Body of pancreas (tissue), 4 donors: ENCODE results near the gene OSBPL5. TPM values are rescaled to one million over a fixed set of nuclear protein-coding genes. Genes with fewer than 3 reads are reported as not detected.

Experiments
- ATAC-seq: fragments of 150-250 bp; one replicate; pipeline ENCODE4 v1.9.1; 2016
- DNase-seq, 4 donors: peaks; one replicate each; pipeline ENCODE4 v3.0.0-alpha.2; 2019
- H3K27ac ChIP-seq, 4 donors: fragments of 200-600 bp; sonication (generic); 1 replicate in 3 of 4; 2 replicates in 1 of 4; pipeline versions ENCODE4 v1.5.1 to v1.6.1; 2016 to 2019; ENCODE audit warnings: mild to moderate bottlenecking in 1 of 4, mixed read lengths in 1 of 4, moderate library complexity in 1 of 4
- H3K27me3 ChIP-seq, 2 donors: fragments of 200-600 bp; sonication (generic); one replicate each; pipeline ENCODE4 v1.6.0; 2016; ENCODE audit warnings: mild to moderate bottlenecking in 1 of 2
- H3K36me3 ChIP-seq, 2 donors: fragments of 200-600 bp; sonication (generic); replicated peaks in 1 of 2; 2 replicates each; pipeline ENCODE4 v1.5.1; 2016; ENCODE audit warnings: low read depth in 2 of 2; ENCODE audit not compliant: insufficient read depth in 1 of 2
- H3K4me1 ChIP-seq: fragments of 200-600 bp; sonication (generic); one replicate; pipeline ENCODE4 v1.6.0; 2016
- H3K4me3 ChIP-seq, 2 donors: fragments of 200-600 bp; sonication (generic); 1 replicate in 1 of 2; 2 replicates in 1 of 2; pipeline ENCODE4 v1.5.1; 2016 to 2019
- H3K9me3 ChIP-seq, 3 donors: fragments of 200-600 bp; sonication (generic); 1 replicate in 2 of 3; 2 replicates in 1 of 3; pipeline ENCODE4 v1.5.1; 2016
- POLR2A ChIP-seq, 3 donors: fragments of 450-650 bp; IDR thresholded peaks; one replicate each; pipeline ENCODE4 v1.6.1; 2016; ENCODE audit warnings: antibody characterized with exemption in 3 of 3, mild to moderate bottlenecking in 2 of 3
- WGBS, 2 donors: methylation state at CpG; one replicate each; pipeline ENCODE4 v1.1.5; 2017; 5-methylcytosine and 5-hydroxymethylcytosine counted together
- intact Hi-C: fragments of 100-400 bp; cut with DNase I; formaldehyde crosslinking; loops from one replicate; pipeline ENCODE4 v1.15.1; 2023
- total RNA-seq, 2 donors: library from RNA; depleted of rRNA; stranded (reverse); fragments of >200 nt; gene quantifications; one replicate each; pipeline ENCODE4 v1.1.0, GENCODE V29; 2016
- TF ChIP-seq, protein P1 (sequence below), 7 experiments: fragments of 450-650 bp in 4 of 7; fragments of 200-600 bp in 3 of 7; sonication (generic) in 3 of 7; IDR thresholded peaks; one replicate each; pipeline ENCODE4 v1.5.1; 2016 to 2019; ENCODE audit warnings: antibody characterized with exemption in 7 of 7

OSBPL5 gene
- total RNA-seq, 2 donors from 2014 or later, result 22.3 to 62.0 TPM

DNA sequence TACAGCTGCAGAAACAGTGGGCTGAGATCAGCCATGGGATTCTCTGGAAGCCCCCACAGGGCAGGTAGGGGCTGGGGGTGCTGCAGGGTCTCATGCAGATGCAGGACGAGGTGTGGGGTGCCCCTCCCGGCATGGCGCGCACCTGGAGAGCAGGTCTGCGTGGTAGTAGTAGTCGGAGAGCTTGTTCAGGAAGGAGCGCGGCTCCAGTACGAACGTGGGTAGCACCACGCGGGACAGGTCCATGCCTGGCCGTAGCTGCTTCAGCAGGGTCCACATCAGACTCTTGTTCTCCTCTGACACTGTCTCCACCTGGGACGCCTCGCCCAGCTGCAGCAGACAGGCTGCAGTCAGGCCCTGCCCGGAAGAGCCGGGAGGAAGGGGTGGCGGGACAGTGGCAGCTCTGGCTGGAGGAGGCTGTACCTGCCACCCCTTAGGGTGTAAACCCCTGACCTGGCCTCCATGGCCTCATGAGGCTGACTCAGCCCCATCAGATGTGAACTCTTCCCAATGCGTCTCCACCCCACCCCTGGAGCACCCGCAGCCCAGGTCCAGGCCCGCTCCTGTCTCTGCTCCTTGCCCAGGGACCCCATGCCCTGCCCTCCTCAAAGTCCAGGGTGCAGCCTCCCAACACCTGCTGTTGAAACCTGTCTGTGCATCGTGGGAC, 60.9 kb downstream of the OSBPL5 start:
- ATAC-seq (no peak), DNase-seq (no peak)
- WGBS, 2 donors, result 93% methylated on average over 17 to 22 of the region's 22 CpGs
- Histone ChIP-seq H3K27me3 (no peaks in the 10 kb centered on the region), H3K4me3 (no peak overlapping the region), H3K27ac (no peak overlapping the region), H3K4me1 (no peaks in the 10 kb centered on the region), H3K9me3 (no peaks in the 10 kb centered on the region), H3K36me3 (no peaks in the 10 kb centered on the region)
- TF ChIP-seq, protein P1, sequence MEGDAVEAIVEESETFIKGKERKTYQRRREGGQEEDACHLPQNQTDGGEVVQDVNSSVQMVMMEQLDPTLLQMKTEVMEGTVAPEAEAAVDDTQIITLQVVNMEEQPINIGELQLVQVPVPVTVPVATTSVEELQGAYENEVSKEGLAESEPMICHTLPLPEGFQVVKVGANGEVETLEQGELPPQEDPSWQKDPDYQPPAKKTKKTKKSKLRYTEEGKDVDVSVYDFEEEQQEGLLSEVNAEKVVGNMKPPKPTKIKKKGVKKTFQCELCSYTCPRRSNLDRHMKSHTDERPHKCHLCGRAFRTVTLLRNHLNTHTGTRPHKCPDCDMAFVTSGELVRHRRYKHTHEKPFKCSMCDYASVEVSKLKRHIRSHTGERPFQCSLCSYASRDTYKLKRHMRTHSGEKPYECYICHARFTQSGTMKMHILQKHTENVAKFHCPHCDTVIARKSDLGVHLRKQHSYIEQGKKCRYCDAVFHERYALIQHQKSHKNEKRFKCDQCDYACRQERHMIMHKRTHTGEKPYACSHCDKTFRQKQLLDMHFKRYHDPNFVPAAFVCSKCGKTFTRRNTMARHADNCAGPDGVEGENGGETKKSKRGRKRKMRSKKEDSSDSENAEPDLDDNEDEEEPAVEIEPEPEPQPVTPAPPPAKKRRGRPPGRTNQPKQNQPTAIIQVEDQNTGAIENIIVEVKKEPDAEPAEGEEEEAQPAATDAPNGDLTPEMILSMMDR (IDR thresholded peaks at IDR 0.05), result no peak
- TF ChIP-seq POLR2A (IDR thresholded peaks at IDR 0.05), result no peak
- intact Hi-C loops, result no loop called here

DNA sequence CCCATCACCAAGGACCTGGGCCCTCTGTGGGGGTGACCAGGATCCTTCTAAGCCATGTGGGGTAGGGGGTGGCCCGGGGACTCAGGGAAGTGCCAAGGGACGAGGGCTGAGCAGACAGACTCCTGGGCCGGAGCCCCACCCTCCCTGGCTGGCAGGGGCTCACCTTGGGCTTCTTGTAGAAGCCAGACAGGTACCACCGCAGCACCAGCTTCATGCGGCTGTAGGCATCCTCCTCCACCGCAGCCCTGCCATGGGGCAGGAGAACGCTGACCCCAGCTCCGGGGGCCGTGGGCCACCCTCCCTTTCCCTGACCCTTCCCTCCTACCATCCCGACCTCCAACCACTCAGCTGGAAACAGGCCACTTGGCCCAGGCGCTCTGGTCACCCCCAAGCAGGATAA, 62.0 kb downstream of the OSBPL5 start:
- H3K4me1 ChIP-seq, result no peaks in the 10 kb centered on the region
- no peaks in the 10 kb centered on the region for H3K9me3 ChIP-seq
- ATAC-seq (no peak), DNase-seq (no peak)
- 85 to 95% methylated on average over 6 to 8 of the region's 11 CpGs for whole genome bisulfite sequencing, 2 donors
- no peak overlapping the region for H3K27ac ChIP-seq
- intact Hi-C loops, result no loop called here
- TF ChIP-seq, protein P1 (IDR thresholded peaks at IDR 0.05), result no peak
- no peak for TF ChIP-seq POLR2A (IDR thresholded peaks at IDR 0.05)
- no peak overlapping the region for H3K4me3 ChIP-seq
- H3K27me3 ChIP-seq, result no peaks in the 10 kb centered on the region
- no peaks in the 10 kb centered on the region for H3K36me3 ChIP-seq

DNA sequence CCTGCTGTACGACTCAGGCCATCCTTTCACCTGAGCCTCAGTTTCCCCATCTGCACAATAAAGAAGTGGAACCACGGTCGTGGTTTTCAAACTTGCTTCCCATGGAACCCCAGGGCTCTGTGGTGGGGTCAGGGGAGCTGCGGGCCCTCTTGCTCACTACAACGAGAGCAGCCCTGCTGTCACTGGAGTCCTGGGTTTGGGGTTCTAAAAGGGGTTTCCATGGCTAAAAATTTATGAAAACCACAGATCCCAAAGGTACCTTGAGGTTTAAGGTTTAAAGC, 62.5 kb downstream of the OSBPL5 start:
- TF ChIP-seq POLR2A (IDR thresholded peaks at IDR 0.05), result no peak
- TF ChIP-seq, protein P1 (IDR thresholded peaks at IDR 0.05), result no peak
- H3K27ac ChIP-seq, result no peak overlapping the region
- H3K4me1 ChIP-seq, result no peaks in the 10 kb centered on the region
- H3K27me3 ChIP-seq, result no peaks in the 10 kb centered on the region
- WGBS, 2 donors, result 88 to 100% methylated on average over 5 of the region's 5 CpGs
- H3K36me3 ChIP-seq, result no peaks in the 10 kb centered on the region
- no peaks in the 10 kb centered on the region for H3K9me3 ChIP-seq
- ATAC-seq, result no peak
- intact Hi-C loops, result no loop called here
- no peak overlapping the region for H3K4me3 ChIP-seq
- no peak for DNase-seq

DNA sequence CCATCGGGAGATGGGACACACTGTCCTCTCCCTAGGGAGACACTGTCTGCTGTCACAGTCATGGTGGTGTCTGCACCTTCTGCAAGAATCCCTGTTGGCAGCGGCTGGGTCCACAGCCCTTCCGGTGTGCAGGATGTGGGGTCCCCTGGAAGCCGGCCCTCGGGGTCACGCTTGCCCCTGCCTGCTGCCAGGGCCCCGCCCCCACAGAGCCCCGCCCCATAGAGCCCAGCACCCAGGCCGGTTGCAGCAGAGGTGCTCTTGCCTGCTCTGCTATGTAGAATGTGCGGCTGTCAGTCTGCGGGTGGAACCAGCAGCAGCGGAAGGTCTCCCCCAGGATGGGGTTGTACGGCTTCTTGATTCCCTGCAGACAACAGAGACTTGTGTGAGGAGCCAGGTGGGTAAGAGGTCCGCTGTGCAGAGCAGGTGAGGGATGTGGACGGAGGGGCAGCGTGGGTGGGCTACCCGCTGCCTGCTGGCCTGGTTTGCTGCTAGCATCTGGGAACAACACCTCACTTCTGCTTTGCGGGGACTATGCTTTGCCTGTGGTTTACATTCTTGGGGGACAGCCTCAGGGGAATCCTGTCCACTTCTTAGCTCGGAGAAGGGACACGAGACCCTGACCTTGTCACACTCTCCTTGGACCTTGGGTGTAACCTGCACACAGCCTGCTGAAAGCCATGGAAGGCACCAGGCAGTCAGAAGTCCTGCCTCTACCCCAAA, 63.0 kb downstream of the OSBPL5 start:
- no peak for TF ChIP-seq POLR2A (IDR thresholded peaks at IDR 0.05)
- TF ChIP-seq, protein P1 (IDR thresholded peaks at IDR 0.05), result no peak
- Histone ChIP-seq H3K36me3 (no peaks in the 10 kb centered on the region), H3K27me3 (no peaks in the 10 kb centered on the region), H3K4me3 (no peak overlapping the region), H3K4me1 (no peaks in the 10 kb centered on the region), H3K27ac (no peak overlapping the region), H3K9me3 (no peaks in the 10 kb centered on the region)
- ATAC-seq, result no peak
- intact Hi-C loops, result no loop called here
- 91 to 93% methylated on average over 7 to 17 of the region's 20 CpGs for WGBS, 2 donors
- DNase-seq, result no peak

DNA sequence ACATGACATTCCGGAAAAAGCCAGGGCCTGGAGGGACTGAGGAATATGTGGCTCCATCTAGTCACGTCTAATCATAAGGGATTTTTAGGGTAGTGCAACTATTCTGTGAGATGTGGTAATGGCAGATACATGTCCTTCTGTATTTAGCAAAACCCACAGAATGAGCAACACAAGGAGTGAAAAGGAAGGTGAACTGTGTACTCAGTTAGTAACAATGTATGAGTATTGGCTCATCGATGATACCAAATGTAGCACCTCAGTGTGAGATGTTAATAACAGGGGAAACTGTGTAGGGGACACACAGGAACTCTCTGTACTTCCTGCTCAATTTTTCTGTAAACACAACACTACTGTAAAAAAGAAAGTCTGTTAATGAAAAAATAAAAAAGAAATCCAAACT, 65.9 kb downstream of the OSBPL5 start:
- DNase-seq (no peak), ATAC-seq (no peak)
- Histone ChIP-seq H3K36me3 (no peaks in the 10 kb centered on the region), H3K9me3 (no peaks in the 10 kb centered on the region), H3K4me3 (no peak overlapping the region), H3K27me3 (no peaks in the 10 kb centered on the region), H3K27ac (no peak overlapping the region), H3K4me1 (peaks cover 8% of the 10 kb centered on the region)
- intact Hi-C loops, result no loop called here
- TF ChIP-seq POLR2A (IDR thresholded peaks at IDR 0.05), result no peak
- WGBS, 2 donors, result 84 to 91% methylated on average over 3 of the region's 3 CpGs
